Sciatic nerve (tissue), 2 donors: ENCODE data around the gene SATB1. TPM values are rescaled to one million over a fixed set of nuclear protein-coding genes. Genes with fewer than 3 reads are reported as not detected.

Source experiments
- ATAC-seq: fragments of 200-7000 bp; cut with Tn5 transposase; one replicate; pipeline ENCODE4 v1.9.1; 2020; ENCODE audit warnings: mild to moderate bottlenecking, moderate library complexity
- DNase-seq: peaks from one replicate; pipeline ENCODE4 v3.0.0-alpha.2; 2020; ENCODE audit warnings: low spot score
- intact Hi-C: fragments of 100-400 bp; cut with DNase I; formaldehyde crosslinking; loops from one replicate; pipeline ENCODE4 v1.14.2; 2022
- total RNA-seq: library from RNA; stranded (reverse); fragmentation: NEBNext Ultra II Directional; extraction: Animal tissue kit (Norgen Biotek cat#: 25700); gene quantifications from one replicate; pipeline ENCODE4 v1.2.1, GENCODE V29; 2021
- donor health status: DM: no; HTN: no; CAD: no.
- donor health status: DM: no; HTN: no; CAD: no.

The SATB1 gene
- total RNA-seq, 1 donor from 2014 or later, result 52.2 TPM

- ATAC-seq (no peak), DNase-seq (no peak)
- intact Hi-C loops, result no loop called here
Observed at GRCh38 chr3:18370672-18371071, 54.5 kb downstream of the SATB1 start.

- ATAC-seq (no peak), DNase-seq (no peak)
- intact Hi-C loops, result no loop called here
Observed at GRCh38 chr3:18369551-18370185, 55.5 kb downstream of the SATB1 start.

- ATAC-seq, result no peak
- intact Hi-C loops, result no loop called here
- DNase-seq, result no peak
Observed at GRCh38 chr3:18366258-18366657, 58.9 kb downstream of the SATB1 start.

GRCh38 chr3:18363338-18363737 lies 61.8 kb downstream of the SATB1 start:
- DNase-seq, result no peak
- ATAC-seq, result no peak
- intact Hi-C loops, result no loop called here

- ATAC-seq (no peak), DNase-seq (no peak)
- intact Hi-C loops, result no loop called here
Observed at GRCh38 chr3:18357747-18358146, 67.4 kb downstream of the SATB1 start.

- intact Hi-C loops, result no loop called here
- DNase-seq (no peak), ATAC-seq (no peak)
Observed at GRCh38 chr3:18355832-18356231, 69.3 kb downstream of the SATB1 start.

GRCh38 chr3:18354701-18355100 lies 70.4 kb downstream of the SATB1 start:
- no peak for DNase-seq
- intact Hi-C loops, result no loop called here
- no peak for ATAC-seq

- ATAC-seq (no peak), DNase-seq (no peak)
- intact Hi-C loops, result no loop called here
Observed at GRCh38 chr3:18351823-18352744, 73.1 kb downstream of the SATB1 start.

GRCh38 chr3:18351069-18351628 lies 74.0 kb downstream of the SATB1 start:
- intact Hi-C loops, result no loop called here
- DNase-seq, result no peak
- no peak for ATAC-seq

GRCh38 chr3:18349197-18349798 lies 75.8 kb downstream of the SATB1 start:
- no peak for ATAC-seq
- intact Hi-C loops, result no loop called here
- DNase-seq, result no peak

- ATAC-seq, result no peak
- intact Hi-C loops, result no loop called here
- DNase-seq, result no peak
Observed at GRCh38 chr3:18346097-18346496, 79.0 kb downstream of the SATB1 start.

GRCh38 chr3:18345015-18345367 lies 80.1 kb downstream of the SATB1 start:
- no peak for DNase-seq
- intact Hi-C loops, result no loop called here
- no peak for ATAC-seq

GRCh38 chr3:18344306-18345014 lies 80.7 kb downstream of the SATB1 start:
- ATAC-seq, result no peak
- intact Hi-C loops, result no loop called here
- no peak for DNase-seq

GRCh38 chr3:18343809-18344208 lies 81.3 kb downstream of the SATB1 start:
- no peak for ATAC-seq
- intact Hi-C loops, result no loop called here
- no peak for DNase-seq

GRCh38 chr3:18338827-18339514 lies 86.2 kb downstream of the SATB1 start:
- ATAC-seq, result no peak
- intact Hi-C loops, result no loop called here
- DNase-seq, result no peak

- no peak for ATAC-seq
- no peak for DNase-seq
- intact Hi-C loops, result no loop called here
Observed at GRCh38 chr3:18337231-18337630, 87.9 kb downstream of the SATB1 start.

- intact Hi-C loops, result no loop called here
- DNase-seq (no peak), ATAC-seq (no peak)
Observed at GRCh38 chr3:18334837-18335601, 90.1 kb downstream of the SATB1 start.
